Gastrocnemius medialis (tissue), 4 donors: ENCODE data around the gene RBM33. TPM values are rescaled to one million over a fixed set of nuclear protein-coding genes. Genes with fewer than 3 reads are reported as not detected.

ENCODE experiments used
- ATAC-seq, 2 donors: fragments of 150-250 bp; one replicate each; pipeline ENCODE4 v1.9.1; 2016
- DNase-seq, 2 donors: peaks; one replicate each; pipeline ENCODE4 v3.0.0-alpha.2; 2019
- H3K27ac ChIP-seq, 4 donors: fragments of 200-600 bp; sonication (generic); 1 replicate in 1 of 4; 2 replicates in 3 of 4; pipeline ENCODE4 v1.5.1; 2016 to 2018; ENCODE audit warnings: mild to moderate bottlenecking in 2 of 4, moderate library complexity in 1 of 4
- H3K27me3 ChIP-seq, 3 donors: fragments of 200-600 bp; sonication (generic) in 2 of 3; 1 replicate in 1 of 3; 2 replicates in 2 of 3; pipeline versions ENCODE4 v1.5.1 to v1.6.0; 2016 to 2019; ENCODE audit warnings: mild to moderate bottlenecking in 1 of 3, moderate library complexity in 1 of 3
- H3K36me3 ChIP-seq, 2 donors: fragments of 200-600 bp; sonication (generic) in 1 of 2; one replicate each; pipeline ENCODE4 v1.5.1; 2017 to 2018
- H3K4me1 ChIP-seq, 2 donors: fragments of 200-600 bp; sonication (generic) in 1 of 2; one replicate each; pipeline ENCODE4 v1.5.1; 2016 to 2017; ENCODE audit warnings: mild to moderate bottlenecking in 2 of 2
- H3K4me3 ChIP-seq, 4 donors: fragments of 200-600 bp; sonication (generic) in 3 of 4; 1 replicate in 1 of 4; 2 replicates in 3 of 4; pipeline ENCODE4 v1.5.1; 2016 to 2019; ENCODE audit warnings: mild to moderate bottlenecking in 2 of 4
- H3K9me3 ChIP-seq, 3 donors: fragments of 200-600 bp; sonication (generic) in 2 of 3; 1 replicate in 1 of 3; 2 replicates in 2 of 3; pipeline ENCODE4 v1.5.1; 2016 to 2019
- POLR2A ChIP-seq, 2 donors: fragments of 450-650 bp; IDR thresholded peaks; one replicate each; pipeline ENCODE4 v1.6.1; 2017; ENCODE audit warnings: antibody characterized with exemption in 2 of 2, mild to moderate bottlenecking in 2 of 2, moderate library complexity in 2 of 2
- in situ Hi-C, 4 donors: fragments of 200-750 bp; cut with MboI; loops; one replicate each; pipeline versions ENCODE4 v1.15.0 to v1.8.0; 2017; ENCODE audit warnings: low sequenced_read_pairs in 4 of 4
- intact Hi-C: fragments of 100-400 bp; cut with DNase I; formaldehyde crosslinking; loops from one replicate; pipeline ENCODE4 v1.15.1; 2023; ENCODE audit warnings: low total_unique reads
- total RNA-seq, 4 donors: library from RNA; depleted of rRNA; stranded (reverse); fragments of >200 nt; gene quantifications; one replicate each; pipeline versions ENCODE4 v1.1.0 to v1.2.3, GENCODE V29; 2016
- TF ChIP-seq, protein P1 (sequence below), 5 experiments: fragments of 450-650 bp in 3 of 5; fragments of 200-600 bp in 2 of 5; sonication (generic) in 2 of 5; IDR thresholded peaks in 4 of 5; conservative IDR thresholded peaks in 1 of 5; 1 replicate in 4 of 5; 2 replicates in 1 of 5; pipeline ENCODE4 v1.5.1; 2016 to 2019; ENCODE audit warnings: antibody characterized with exemption in 5 of 5, mild to moderate bottlenecking in 3 of 5, moderate library complexity in 3 of 5

RBM33 gene
- total RNA-seq, 4 donors from 2014 or later, result 16.6 to 30.0 (median 28.1) TPM

GRCh38 chr7:155798673-155799439 lies 154.4 kb downstream of the RBM33 start:
- H3K27ac ChIP-seq, result no peak overlapping the region
- no peaks in the 10 kb centered on the region for H3K36me3 ChIP-seq
- no peak for ATAC-seq
- H3K4me3 ChIP-seq, result no peak overlapping the region
- H3K9me3 ChIP-seq, result no peaks in the 10 kb centered on the region
- in situ Hi-C loops, result no loop called here
- peaks cover 38 to 51% (median 38%) of the 10 kb centered on the region in 3 donors for H3K27me3 ChIP-seq
- intact Hi-C loops, result loop anchor here (5.0 kb wide), 1 partner anchor 1018 kb away; no protein-coding TSS in a partner anchor
- TF ChIP-seq, protein P1, sequence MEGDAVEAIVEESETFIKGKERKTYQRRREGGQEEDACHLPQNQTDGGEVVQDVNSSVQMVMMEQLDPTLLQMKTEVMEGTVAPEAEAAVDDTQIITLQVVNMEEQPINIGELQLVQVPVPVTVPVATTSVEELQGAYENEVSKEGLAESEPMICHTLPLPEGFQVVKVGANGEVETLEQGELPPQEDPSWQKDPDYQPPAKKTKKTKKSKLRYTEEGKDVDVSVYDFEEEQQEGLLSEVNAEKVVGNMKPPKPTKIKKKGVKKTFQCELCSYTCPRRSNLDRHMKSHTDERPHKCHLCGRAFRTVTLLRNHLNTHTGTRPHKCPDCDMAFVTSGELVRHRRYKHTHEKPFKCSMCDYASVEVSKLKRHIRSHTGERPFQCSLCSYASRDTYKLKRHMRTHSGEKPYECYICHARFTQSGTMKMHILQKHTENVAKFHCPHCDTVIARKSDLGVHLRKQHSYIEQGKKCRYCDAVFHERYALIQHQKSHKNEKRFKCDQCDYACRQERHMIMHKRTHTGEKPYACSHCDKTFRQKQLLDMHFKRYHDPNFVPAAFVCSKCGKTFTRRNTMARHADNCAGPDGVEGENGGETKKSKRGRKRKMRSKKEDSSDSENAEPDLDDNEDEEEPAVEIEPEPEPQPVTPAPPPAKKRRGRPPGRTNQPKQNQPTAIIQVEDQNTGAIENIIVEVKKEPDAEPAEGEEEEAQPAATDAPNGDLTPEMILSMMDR (IDR thresholded peaks at IDR 0.05 in 4 of 5, conservative IDR thresholded peaks at IDR 0.05 in 1 of 5), result no peak
- no peak for TF ChIP-seq POLR2A (IDR thresholded peaks at IDR 0.05)
- H3K4me1 ChIP-seq, result peaks cover 0 to 8% of the 10 kb centered on the region in 2 donors
- no peak for DNase-seq

- in situ Hi-C loops, result no loop called here
- DNase-seq (no peak), ATAC-seq (no peak)
These were observed 155.1 kb downstream of the RBM33 start for GRCh38 chr7:155799514-155799913.

DNA sequence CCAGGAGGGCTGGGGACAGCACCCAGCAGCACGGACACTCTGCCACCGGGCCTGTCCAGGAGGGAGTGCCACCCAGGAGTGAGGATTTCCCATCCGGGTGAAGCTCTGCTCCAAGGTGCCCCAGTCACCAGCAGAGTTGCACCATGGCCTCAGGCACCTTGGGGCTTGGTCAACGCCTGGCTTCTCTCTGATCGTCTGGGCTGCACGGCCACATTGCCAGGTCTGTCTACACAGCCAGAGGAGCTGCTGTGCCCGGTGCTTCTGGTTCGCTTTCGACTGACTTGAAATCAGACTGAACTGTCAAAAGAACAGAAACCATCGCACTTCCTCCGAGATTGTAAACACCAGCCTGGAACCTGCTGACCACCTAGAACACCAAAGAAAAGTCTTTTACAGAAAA lies 155.8 kb downstream of the RBM33 start:
- Histone ChIP-seq H3K9me3 (no peaks in the 10 kb centered on the region), H3K27me3 (peaks cover 52 to 60% (median 53%) of the 10 kb centered on the region in 3 donors), H3K36me3 (no peaks in the 10 kb centered on the region), H3K27ac (no peak overlapping the region), H3K4me3 (no peak overlapping the region), H3K4me1 (peaks cover 3 to 17% of the 10 kb centered on the region in 2 donors)
- in situ Hi-C loops (loop anchor here in 1 of 4 donors (25.0 kb wide), 1 partner anchor 662 kb away; no protein-coding TSS in a partner anchor), intact Hi-C loops (no loop called here)
- DNase-seq (no peak), ATAC-seq (no peak)
- no peak for TF ChIP-seq POLR2A (IDR thresholded peaks at IDR 0.05)
- TF ChIP-seq, protein P1 (IDR thresholded peaks at IDR 0.05 in 4 of 5, conservative IDR thresholded peaks at IDR 0.05 in 1 of 5), result no peak

More at GRCh38 chr7:155799514-155799913, 155.1 kb downstream of the RBM33 start:
- intact Hi-C loops, result loop anchor here (5.0 kb wide), 1 partner anchor 1018 kb away; no protein-coding TSS in a partner anchor
- no peak overlapping the region for H3K27ac ChIP-seq
- H3K36me3 ChIP-seq, result no peaks in the 10 kb centered on the region
- H3K4me3 ChIP-seq, result no peak overlapping the region
- peaks cover 3 to 12% of the 10 kb centered on the region in 2 donors for H3K4me1 ChIP-seq
- peaks cover 44 to 54% (median 45%) of the 10 kb centered on the region in 3 donors for H3K27me3 ChIP-seq
- TF ChIP-seq, protein P1 (IDR thresholded peaks at IDR 0.05 in 4 of 5, conservative IDR thresholded peaks at IDR 0.05 in 1 of 5), result no peak
- no peak for TF ChIP-seq POLR2A (IDR thresholded peaks at IDR 0.05)
- H3K9me3 ChIP-seq, result no peaks in the 10 kb centered on the region

DNA sequence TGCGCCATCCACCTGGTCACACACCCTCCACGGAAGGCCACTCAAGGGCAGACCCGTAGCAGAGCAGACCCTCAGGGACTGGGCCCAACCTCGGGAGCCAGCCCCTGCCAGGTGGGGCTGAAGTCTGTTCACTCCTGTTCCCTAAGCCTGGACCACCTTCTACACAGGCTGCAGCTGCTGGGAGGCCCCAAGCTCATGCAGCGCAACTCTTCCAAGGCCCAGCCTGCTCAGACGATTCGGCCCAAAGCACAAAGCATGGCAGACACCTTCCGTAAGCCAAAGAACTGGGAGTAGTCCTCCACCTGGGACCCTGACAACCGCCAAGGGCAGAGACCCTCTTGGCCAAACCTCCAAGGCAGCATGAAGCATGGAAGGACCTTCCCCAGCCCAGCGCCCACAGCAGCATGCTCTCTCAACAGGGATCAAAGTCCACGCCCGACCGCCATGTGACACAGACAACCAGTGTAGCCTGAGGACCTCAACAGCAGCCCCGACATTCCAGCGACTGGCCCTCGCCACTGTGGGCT lies 156.3 kb downstream of the RBM33 start:
- no peak for DNase-seq
- TF ChIP-seq, protein P1 (IDR thresholded peaks at IDR 0.05 in 4 of 5, conservative IDR thresholded peaks at IDR 0.05 in 1 of 5), result no peak
- TF ChIP-seq POLR2A (IDR thresholded peaks at IDR 0.05), result no peak

More for the DNA sequence above, 156.3 kb downstream of the RBM33 start:
- no peak overlapping the region for H3K27ac ChIP-seq
- intact Hi-C loops (no loop called here), in situ Hi-C loops (loop anchor here in 1 of 4 donors (25.0 kb wide), 1 partner anchor 661 kb away; no protein-coding TSS in a partner anchor)
- no peak for ATAC-seq
- no peaks in the 10 kb centered on the region for H3K9me3 ChIP-seq
- no peaks in the 10 kb centered on the region for H3K36me3 ChIP-seq
- no peak overlapping the region for H3K4me3 ChIP-seq
- peaks cover 6 to 20% of the 10 kb centered on the region in 2 donors for H3K4me1 ChIP-seq
- H3K27me3 ChIP-seq, result peaks cover 50 to 60% (median 52%) of the 10 kb centered on the region in 3 donors
